Neural progenitor cell (in vitro differentiated cells): Measurements from ENCODE around the gene FAM131B. TPM values are rescaled to one million over a fixed set of nuclear protein-coding genes. Genes with fewer than 3 reads are reported as not detected.

Source experiments
- DNase-seq: peaks from one replicate; pipeline ENCODE4 v3.0.0-alpha.2; 2016; ENCODE audit warnings: low spot score
- H2AFZ ChIP-seq: fragments of 200-600 bp; sonication (generic); replicated peaks from 2 replicates; pipeline ENCODE4 v1.6.1; 2016; ENCODE audit warnings: antibody characterized with exemption
- H3F3A ChIP-seq: fragments of 200-600 bp; sonication (generic); 2 replicates; pipeline ENCODE4 v1.6.1; 2016; ENCODE audit warnings: antibody characterized with exemption, low read depth
- H3K27ac ChIP-seq: fragments of 200-600 bp; sonication (generic); 2 replicates; pipeline ENCODE4 v1.5.1; 2016; ENCODE audit warnings: mild to moderate bottlenecking
- H3K27me3 ChIP-seq: fragments of 200-600 bp; sonication (generic); 2 replicates; pipeline ENCODE4 v1.6.1; 2016; ENCODE audit warnings: mild to moderate bottlenecking, moderate library complexity
- H3K36me3 ChIP-seq: fragments of 200-600 bp; sonication (generic); 2 replicates; pipeline ENCODE4 v1.5.1; 2016
- H3K4me1 ChIP-seq: fragments of 200-600 bp; sonication (generic); 2 replicates; pipeline ENCODE4 v1.6.1; 2016; ENCODE audit warnings: mixed run types
- H3K4me2 ChIP-seq: fragments of 200-600 bp; sonication (generic); 2 replicates; pipeline ENCODE4 v1.6.1; 2016
- H3K4me3 ChIP-seq: fragments of 200-600 bp; sonication (generic); 2 replicates; pipeline ENCODE4 v1.5.1; 2016
- H3K79me2 ChIP-seq: fragments of 200-600 bp; sonication (generic); 2 replicates; pipeline ENCODE4 v1.6.1; 2016; ENCODE audit warnings: low read depth
- H3K9ac ChIP-seq: fragments of 200-600 bp; sonication (generic); 2 replicates; pipeline ENCODE4 v1.6.1; 2016
- H3K9me3 ChIP-seq: fragments of 200-600 bp; sonication (generic); 2 replicates; pipeline ENCODE4 v1.5.1; 2016; ENCODE audit warnings: low read depth
- H4K20me1 ChIP-seq: fragments of 200-600 bp; sonication (generic); 2 replicates; pipeline ENCODE4 v1.6.1; 2016; ENCODE audit warnings: low read depth
- H3K27ac Mint-ChIP-seq: 3 replicates; pipeline ENCODE4 v1.8.0; 2021; ENCODE audit warnings: mixed read lengths
- H3K27me3 Mint-ChIP-seq: 2 replicates; pipeline ENCODE4 v1.8.0; 2022; ENCODE audit warnings: low read depth, mild to moderate bottlenecking, inconsistent platforms, moderate library complexity, mixed read lengths; ENCODE audit not compliant: insufficient read depth
- H3K36me3 Mint-ChIP-seq: 3 replicates; pipeline ENCODE4 v1.8.0; 2021; ENCODE audit warnings: mixed read lengths
- H3K4me1 Mint-ChIP-seq: 3 replicates; pipeline ENCODE4 v1.8.0; 2021; ENCODE audit warnings: mixed read lengths
- H3K4me3 Mint-ChIP-seq: 3 replicates; pipeline ENCODE4 v1.8.0; 2021; ENCODE audit warnings: mild to moderate bottlenecking, moderate library complexity, mixed read lengths
- H3K9me3 Mint-ChIP-seq: 3 replicates; pipeline ENCODE4 v1.8.0; 2020; ENCODE audit warnings: mixed read lengths
- CTCF ChIP-seq: fragments of 200-600 bp; sonication (generic); IDR thresholded peaks from 2 replicates; pipeline ENCODE4 v1.5.1; 2017; ENCODE audit warnings: antibody characterized with exemption, mild to moderate bottlenecking
- EZH2 ChIP-seq: fragments of 200-600 bp; sonication (generic); IDR thresholded peaks from 2 replicates; pipeline ENCODE4 v1.6.1; 2017; ENCODE audit warnings: antibody characterized with exemption, mild to moderate bottlenecking, moderate library complexity
- EZH2phosphoT487 ChIP-seq: fragments of 200-600 bp; sonication (generic); IDR thresholded peaks from 2 replicates; pipeline ENCODE4 v1.6.1; 2017; ENCODE audit warnings: antibody characterized with exemption
- total RNA-seq: library from RNA; depleted of rRNA; stranded (reverse); fragments of >200 nt; gene quantifications from 2 replicates; pipeline ENCODE4 v1.2.3, GENCODE V29; 2015; ENCODE audit warnings: low replicate concordance

FAM131B gene
- total RNA-seq, 1 donor from 2014 or later: 20.1 TPM

- no peak overlapping the region for H3K4me2 ChIP-seq
- no peak for TF ChIP-seq CTCF
- no peak for TF ChIP-seq EZH2phosphoT487
- TF ChIP-seq EZH2: no peak
- peaks cover 15% of the 10 kb centered on the region for H3K4me1 ChIP-seq
- H3K27me3 ChIP-seq: no peaks in the 10 kb centered on the region
- Mint-ChIP-seq H3K27me3 (peaks cover 14% of the 10 kb centered on the region), H3K4me3 (no peak overlapping the region), H3K9me3 (peaks cover 2% of the 10 kb centered on the region), H3K36me3 (no peaks in the 10 kb centered on the region), H3K4me1 (peaks cover 29% of the 10 kb centered on the region), H3K27ac (no peak overlapping the region)
- no peaks in the 10 kb centered on the region for H3K79me2 ChIP-seq
- no peaks in the 10 kb centered on the region for H3K9me3 ChIP-seq
- H3F3A ChIP-seq: peaks cover 12% of the 10 kb centered on the region
- H2AFZ ChIP-seq: no peak overlapping the region
- no peak for DNase-seq
- no peak overlapping the region for H3K9ac ChIP-seq
- no peak overlapping the region for H3K4me3 ChIP-seq
- no peaks in the 10 kb centered on the region for H3K36me3 ChIP-seq
- H3K27ac ChIP-seq: no peak overlapping the region
- H4K20me1 ChIP-seq: no peaks in the 10 kb centered on the region
These were observed 13.0 kb upstream of the FAM131B start for GRCh38 chr7:143375298-143376034.

GRCh38 chr7:143374561-143374960 is 12.0 kb upstream of the FAM131B start:
- peaks cover 32% of the 10 kb centered on the region for H3K4me1 Mint-ChIP-seq
- H3K27ac ChIP-seq: no peak overlapping the region

GRCh38 chr7:143373255-143373794 is 10.8 kb upstream of the FAM131B start:
- Histone ChIP-seq H3F3A (peaks cover 19% of the 10 kb centered on the region), H3K4me2 (no peak overlapping the region), H4K20me1 (no peaks in the 10 kb centered on the region), H3K9me3 (no peaks in the 10 kb centered on the region), H2AFZ (no peak overlapping the region), H3K27me3 (no peaks in the 10 kb centered on the region), H3K27ac (no peak overlapping the region), H3K36me3 (no peaks in the 10 kb centered on the region), H3K4me1 (no peaks in the 10 kb centered on the region), H3K4me3 (no peak overlapping the region), H3K79me2 (no peaks in the 10 kb centered on the region), H3K9ac (no peak overlapping the region)
- Mint-ChIP-seq H3K4me3 (no peak overlapping the region), H3K27me3 (peaks cover 9% of the 10 kb centered on the region), H3K36me3 (no peaks in the 10 kb centered on the region), H3K4me1 (peaks cover 27% of the 10 kb centered on the region), H3K27ac (no peak overlapping the region), H3K9me3 (peaks cover 2% of the 10 kb centered on the region)
- no peak for TF ChIP-seq EZH2phosphoT487
- peak; percentile 18 for TF ChIP-seq CTCF
- no peak for DNase-seq

More at GRCh38 chr7:143374561-143374960, 12.0 kb upstream of the FAM131B start:
- H3K79me2 ChIP-seq: no peaks in the 10 kb centered on the region
- no peak overlapping the region for H3K9ac ChIP-seq
- Mint-ChIP-seq H3K4me3 (no peak overlapping the region), H3K27me3 (peaks cover 13% of the 10 kb centered on the region), H3K9me3 (peaks cover 2% of the 10 kb centered on the region), H3K27ac (no peak overlapping the region), H3K36me3 (no peaks in the 10 kb centered on the region)
- H2AFZ ChIP-seq: no peak overlapping the region
- peaks cover 12% of the 10 kb centered on the region for H3F3A ChIP-seq
- DNase-seq: no peak
- no peaks in the 10 kb centered on the region for H3K27me3 ChIP-seq
- no peaks in the 10 kb centered on the region for H3K9me3 ChIP-seq
- H3K4me1 ChIP-seq: peaks cover 11% of the 10 kb centered on the region
- no peaks in the 10 kb centered on the region for H3K36me3 ChIP-seq
- TF ChIP-seq EZH2phosphoT487: no peak
- no peak for TF ChIP-seq CTCF
- TF ChIP-seq EZH2: no peak
- no peak overlapping the region for H3K4me2 ChIP-seq
- no peak overlapping the region for H3K4me3 ChIP-seq
- H4K20me1 ChIP-seq: no peaks in the 10 kb centered on the region
